ENCODE data around the gene DLGAP3. TPM values are rescaled to one million over a fixed set of nuclear protein-coding genes. Genes with fewer than 3 reads are reported as not detected.
A peak's percentile ranks its signal among the peaks of the same experiment; 100 is the strongest.
"Not testable (repeated sequence)": the region's sequence is repeated elsewhere in the genome, so short reads cannot be mapped to it uniquely, and the experiment has no call there.

Gene DLGAP3
- total RNA-seq, 1 donor from 2014 or later: not detected

GRCh38 chr1:34824817-34825454 lies 104.5 kb downstream of the DLGAP3 start:
- intact Hi-C loops (cut with DNase I): no loop called here
- peak in 1 of 2 donors; percentile 29 for DNase-seq (ENCODE audit: extremely low spot score in 2 of 2)
- Histone ChIP-seq H3K27me3 (no peaks in the 10 kb centered on the region), H3K27ac (no peak overlapping the region), H3K4me3 (no peak overlapping the region), H3K9me3 (no peaks in the 10 kb centered on the region), H3K4me1 (no peaks in the 10 kb centered on the region), H3K36me3 (no peaks in the 10 kb centered on the region)
- TF ChIP-seq, protein P1, sequence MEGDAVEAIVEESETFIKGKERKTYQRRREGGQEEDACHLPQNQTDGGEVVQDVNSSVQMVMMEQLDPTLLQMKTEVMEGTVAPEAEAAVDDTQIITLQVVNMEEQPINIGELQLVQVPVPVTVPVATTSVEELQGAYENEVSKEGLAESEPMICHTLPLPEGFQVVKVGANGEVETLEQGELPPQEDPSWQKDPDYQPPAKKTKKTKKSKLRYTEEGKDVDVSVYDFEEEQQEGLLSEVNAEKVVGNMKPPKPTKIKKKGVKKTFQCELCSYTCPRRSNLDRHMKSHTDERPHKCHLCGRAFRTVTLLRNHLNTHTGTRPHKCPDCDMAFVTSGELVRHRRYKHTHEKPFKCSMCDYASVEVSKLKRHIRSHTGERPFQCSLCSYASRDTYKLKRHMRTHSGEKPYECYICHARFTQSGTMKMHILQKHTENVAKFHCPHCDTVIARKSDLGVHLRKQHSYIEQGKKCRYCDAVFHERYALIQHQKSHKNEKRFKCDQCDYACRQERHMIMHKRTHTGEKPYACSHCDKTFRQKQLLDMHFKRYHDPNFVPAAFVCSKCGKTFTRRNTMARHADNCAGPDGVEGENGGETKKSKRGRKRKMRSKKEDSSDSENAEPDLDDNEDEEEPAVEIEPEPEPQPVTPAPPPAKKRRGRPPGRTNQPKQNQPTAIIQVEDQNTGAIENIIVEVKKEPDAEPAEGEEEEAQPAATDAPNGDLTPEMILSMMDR (IDR thresholded peaks at IDR 0.05): no peak
- TF ChIP-seq POLR2A (IDR thresholded peaks at IDR 0.05): no peak
- TF ChIP-seq POLR2AphosphoS5 (IDR thresholded peaks at IDR 0.05; ENCODE audit: insufficient read depth in 1 of 2, low read depth in 1 of 2): no peak

DNA sequence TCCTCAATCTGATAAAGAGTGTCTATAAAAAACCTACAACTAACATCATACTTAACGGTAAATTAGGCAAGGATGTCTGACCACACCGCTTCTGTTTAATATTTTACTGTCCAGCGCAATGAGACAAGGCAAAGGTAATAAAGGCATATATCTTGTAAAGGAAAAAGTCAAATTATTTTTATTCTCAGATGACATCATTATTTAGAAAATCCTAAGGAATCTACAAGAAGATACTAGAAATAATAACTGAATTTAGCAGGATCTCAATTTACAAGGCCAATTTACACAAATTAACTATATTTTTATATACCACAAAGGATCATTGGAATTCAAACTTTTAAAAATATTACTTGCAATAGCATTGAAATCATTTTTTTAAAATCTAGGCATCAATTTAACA lies 107.2 kb downstream of the DLGAP3 start:
- Histone ChIP-seq H3K36me3 (no peaks in the 10 kb centered on the region), H3K4me3 (no peak overlapping the region), H3K27me3 (no peaks in the 10 kb centered on the region), H3K27ac (no peak overlapping the region), H3K9me3 (no peaks in the 10 kb centered on the region), H3K4me1 (no peaks in the 10 kb centered on the region)
- intact Hi-C loops (cut with DNase I): no loop called here
- no peak for DNase-seq (ENCODE audit: extremely low spot score in 2 of 2)
- TF ChIP-seq POLR2AphosphoS5 (IDR thresholded peaks at IDR 0.05; ENCODE audit: insufficient read depth in 1 of 2, low read depth in 1 of 2) (no peak), POLR2A (IDR thresholded peaks at IDR 0.05) (no peak)
- TF ChIP-seq, protein P1 (IDR thresholded peaks at IDR 0.05): no peak

DNA sequence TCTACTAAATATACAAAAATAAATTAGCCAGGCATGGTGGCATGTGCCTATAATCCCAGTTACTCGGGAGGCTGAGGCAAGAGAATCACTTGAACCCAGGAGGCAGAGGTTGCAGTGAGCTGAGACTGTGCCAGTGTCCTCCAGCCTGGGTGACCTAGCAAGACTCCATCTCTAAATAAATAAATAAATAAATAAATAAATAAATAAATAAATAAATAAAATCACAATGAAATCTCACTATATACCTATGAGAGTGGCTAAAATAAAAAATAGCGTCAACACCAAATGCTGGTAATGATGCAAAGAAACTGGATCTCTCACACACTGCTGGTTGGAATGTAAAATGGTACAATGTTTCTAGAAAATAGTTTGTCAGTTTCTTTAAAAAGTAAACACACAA lies 110.6 kb downstream of the DLGAP3 start:
- H3K36me3 ChIP-seq; H3K4me1 ChIP-seq; H3K27ac ChIP-seq; intact Hi-C loops (cut with DNase I); H3K9me3 ChIP-seq; DNase-seq (ENCODE audit: extremely low spot score in 2 of 2); H3K27me3 ChIP-seq; H3K4me3 ChIP-seq: not testable (repeated sequence)

DNA sequence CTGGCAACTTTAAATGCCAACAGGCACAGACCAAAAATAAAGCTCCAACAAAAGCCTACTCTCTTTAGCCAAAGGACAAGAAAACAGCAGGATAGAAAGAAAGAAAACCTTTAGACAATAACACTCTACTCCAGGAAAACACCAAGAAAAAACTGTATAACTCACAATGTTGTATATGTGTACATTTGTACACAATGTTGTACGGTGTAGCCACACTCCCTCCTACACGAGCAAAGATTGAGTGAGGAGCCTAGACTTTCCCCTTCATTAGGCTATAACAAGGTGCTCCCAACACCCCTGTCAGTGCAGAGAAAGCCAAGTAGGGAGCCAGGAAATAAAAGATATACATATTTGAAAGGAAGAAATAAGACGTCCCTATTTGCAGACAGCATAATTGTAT lies 112.7 kb downstream of the DLGAP3 start:
- H3K36me3 ChIP-seq: no peaks in the 10 kb centered on the region
- intact Hi-C loops (cut with DNase I): no loop called here
- TF ChIP-seq POLR2A (IDR thresholded peaks at IDR 0.05) (no peak), POLR2AphosphoS5 (IDR thresholded peaks at IDR 0.05; ENCODE audit: insufficient read depth in 1 of 2, low read depth in 1 of 2) (no peak)
- TF ChIP-seq, protein P1 (IDR thresholded peaks at IDR 0.05): no peak
- no peaks in the 10 kb centered on the region for H3K9me3 ChIP-seq
- H3K27me3 ChIP-seq: no peaks in the 10 kb centered on the region
- H3K4me3 ChIP-seq: no peak overlapping the region
- no peak for DNase-seq (ENCODE audit: extremely low spot score in 2 of 2)
- no peaks in the 10 kb centered on the region for H3K4me1 ChIP-seq
- H3K27ac ChIP-seq: no peak overlapping the region

GRCh38 chr1:34816332-34816731 lies 113.1 kb downstream of the DLGAP3 start:
- TF ChIP-seq, protein P1 (IDR thresholded peaks at IDR 0.05): no peak
- intact Hi-C loops (cut with DNase I): no loop called here

More at GRCh38 chr1:34816332-34816731, 113.1 kb downstream of the DLGAP3 start:
- H3K36me3 ChIP-seq: no peaks in the 10 kb centered on the region
- no peak for DNase-seq (ENCODE audit: extremely low spot score in 2 of 2)
- no peak overlapping the region for H3K4me3 ChIP-seq
- H3K27me3 ChIP-seq: no peaks in the 10 kb centered on the region
- no peak overlapping the region for H3K27ac ChIP-seq
- no peaks in the 10 kb centered on the region for H3K9me3 ChIP-seq
- H3K4me1 ChIP-seq: no peaks in the 10 kb centered on the region

Other genes starting within 250 kb of the DLGAP3 start
- gene GJB5, start 174.6 kb downstream of the DLGAP3 start, total RNA-seq: 23.6 TPM
- 2.0 TPM for gene GJB4, start 169.9 kb downstream of the DLGAP3 start, total RNA-seq
- 24.6 TPM for gene GJB3, start 148.4 kb downstream of the DLGAP3 start, total RNA-seq
- gene GJA4, start 136.7 kb downstream of the DLGAP3 start, total RNA-seq: 28.5 TPM
- 36.6 TPM for gene SMIM12, start 69.9 kb downstream of the DLGAP3 start, total RNA-seq
- 44.0 TPM for gene TMEM35B, start 55.7 kb upstream of the DLGAP3 start, total RNA-seq
- 12.3 TPM for gene ZMYM6, start 102.3 kb upstream of the DLGAP3 start, total RNA-seq
- gene ZMYM1, start 149.7 kb upstream of the DLGAP3 start, total RNA-seq: 12.5 TPM